ENCODE results near the gene KIAA0586. TPM values are rescaled to one million over a fixed set of nuclear protein-coding genes. Genes with fewer than 3 reads are reported as not detected.

Gene KIAA0586
- total and polyA plus RNA-seq, 10 of the 15 experiments (the other 5 are each of a cell fraction or from before 2014, with no cell fraction given): 7.1 to 27.6 (median 19.1) TPM

DNA sequence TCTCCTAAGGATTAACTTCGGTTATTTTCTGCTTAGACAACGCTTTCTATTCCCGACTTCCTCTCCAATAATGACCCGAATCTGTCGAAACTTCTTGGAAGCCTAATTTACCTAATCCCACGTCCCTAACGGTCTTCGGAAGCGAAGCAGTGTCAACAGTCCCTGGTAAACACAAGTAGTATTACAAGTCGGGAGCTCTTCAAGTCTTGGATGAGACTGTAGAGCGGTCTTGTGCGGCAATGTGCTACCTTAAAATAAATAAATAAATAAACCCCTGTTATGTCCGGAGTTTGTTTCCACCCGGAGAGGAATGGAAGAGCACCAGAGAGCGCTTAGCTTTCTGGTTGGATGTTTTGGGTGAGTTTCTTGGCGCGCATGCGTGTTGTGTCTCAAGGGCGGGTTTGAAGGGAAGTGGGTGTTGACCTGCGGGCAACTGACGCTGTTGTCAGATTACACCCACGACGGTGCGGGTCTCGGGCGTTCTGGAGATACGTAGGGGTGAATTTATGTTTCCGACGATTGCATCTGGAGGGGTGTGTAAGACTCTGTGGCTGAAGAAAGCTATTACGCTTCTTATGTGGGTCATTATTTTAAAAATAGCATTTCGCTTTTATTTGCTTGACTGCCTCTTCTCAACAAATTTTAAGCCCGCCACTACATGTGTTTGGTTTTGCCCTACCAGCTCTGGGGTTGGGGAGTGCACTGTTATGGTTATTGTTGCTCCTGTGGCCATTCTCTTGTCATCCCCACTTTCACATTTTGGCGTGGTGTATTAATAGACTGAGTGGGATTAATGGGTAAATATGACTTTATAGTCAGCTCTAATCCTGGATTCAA, at the start of gene KIAA0586, which contains the start of gene TIMM9 (continued):
- TF ChIP-seq POU2F2 (IDR thresholded peaks at IDR 0.05; ENCODE audit: borderline replicate concordance, low read depth, low read length) (no peak), ZBTB33 (IDR thresholded peaks at IDR 0.05) (no peak), ASH2L (IDR thresholded peaks at IDR 0.05; ENCODE audit: borderline replicate concordance, low read depth) (peak; percentile 53; the same call in 1 of the 2 replicates), BHLHE40 (IDR thresholded peaks at IDR 0.05; ENCODE audit: borderline replicate concordance in 1 of 2, low read depth in 2 of 2, low read length in 1 of 2) (peak; percentile 83 to 86), HDAC2 (IDR thresholded peaks at IDR 0.05) (no peak; the same call in 1 of the 2 replicates), ZNF207 (IDR thresholded peaks at IDR 0.05; ENCODE audit: borderline replicate concordance) (peak; percentile 98), STAT3 (IDR thresholded peaks at IDR 0.05; ENCODE audit: low read depth, low read length) (no peak), ZNF274 (IDR thresholded peaks at IDR 0.05; ENCODE audit: insufficient read depth, insufficient read length) (no peak), ZNF217 (IDR thresholded peaks at IDR 0.05) (peak; percentile 90), SIX5 (IDR thresholded peaks at IDR 0.05; ENCODE audit: low read depth, low read length, severe bottlenecking) (peak; percentile 49), WRNIP1 (IDR thresholded peaks at IDR 0.05; ENCODE audit: borderline replicate concordance, low read depth, low read length) (no peak), DPF2 (IDR thresholded peaks at IDR 0.05) (no peak), E4F1 (IDR thresholded peaks at IDR 0.05; ENCODE audit: borderline replicate concordance, partially characterized antibody) (peak; percentile 68), GABPA (IDR thresholded peaks at IDR 0.05; ENCODE audit: low read depth) (peak; percentile 90)
- TF ChIP-seq, protein P1, sequence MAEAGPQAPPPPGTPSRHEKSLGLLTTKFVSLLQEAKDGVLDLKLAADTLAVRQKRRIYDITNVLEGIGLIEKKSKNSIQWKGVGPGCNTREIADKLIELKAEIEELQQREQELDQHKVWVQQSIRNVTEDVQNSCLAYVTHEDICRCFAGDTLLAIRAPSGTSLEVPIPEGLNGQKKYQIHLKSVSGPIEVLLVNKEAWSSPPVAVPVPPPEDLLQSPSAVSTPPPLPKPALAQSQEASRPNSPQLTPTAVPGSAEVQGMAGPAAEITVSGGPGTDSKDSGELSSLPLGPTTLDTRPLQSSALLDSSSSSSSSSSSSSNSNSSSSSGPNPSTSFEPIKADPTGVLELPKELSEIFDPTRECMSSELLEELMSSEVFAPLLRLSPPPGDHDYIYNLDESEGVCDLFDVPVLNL (IDR thresholded peaks at IDR 0.05; ENCODE audit: low read depth, low read length): no peak
- TF ChIP-seq, protein P2, sequence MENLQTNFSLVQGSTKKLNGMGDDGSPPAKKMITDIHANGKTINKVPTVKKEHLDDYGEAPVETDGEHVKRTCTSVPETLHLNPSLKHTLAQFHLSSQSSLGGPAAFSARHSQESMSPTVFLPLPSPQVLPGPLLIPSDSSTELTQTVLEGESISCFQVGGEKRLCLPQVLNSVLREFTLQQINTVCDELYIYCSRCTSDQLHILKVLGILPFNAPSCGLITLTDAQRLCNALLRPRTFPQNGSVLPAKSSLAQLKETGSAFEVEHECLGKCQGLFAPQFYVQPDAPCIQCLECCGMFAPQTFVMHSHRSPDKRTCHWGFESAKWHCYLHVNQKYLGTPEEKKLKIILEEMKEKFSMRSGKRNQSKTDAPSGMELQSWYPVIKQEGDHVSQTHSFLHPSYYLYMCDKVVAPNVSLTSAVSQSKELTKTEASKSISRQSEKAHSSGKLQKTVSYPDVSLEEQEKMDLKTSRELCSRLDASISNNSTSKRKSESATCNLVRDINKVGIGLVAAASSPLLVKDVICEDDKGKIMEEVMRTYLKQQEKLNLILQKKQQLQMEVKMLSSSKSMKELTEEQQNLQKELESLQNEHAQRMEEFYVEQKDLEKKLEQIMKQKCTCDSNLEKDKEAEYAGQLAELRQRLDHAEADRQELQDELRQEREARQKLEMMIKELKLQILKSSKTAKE (IDR thresholded peaks at IDR 0.05; ENCODE audit: low read depth, poor library complexity, severe bottlenecking): peak; percentile 95
- TF ChIP-seq, protein P3, sequence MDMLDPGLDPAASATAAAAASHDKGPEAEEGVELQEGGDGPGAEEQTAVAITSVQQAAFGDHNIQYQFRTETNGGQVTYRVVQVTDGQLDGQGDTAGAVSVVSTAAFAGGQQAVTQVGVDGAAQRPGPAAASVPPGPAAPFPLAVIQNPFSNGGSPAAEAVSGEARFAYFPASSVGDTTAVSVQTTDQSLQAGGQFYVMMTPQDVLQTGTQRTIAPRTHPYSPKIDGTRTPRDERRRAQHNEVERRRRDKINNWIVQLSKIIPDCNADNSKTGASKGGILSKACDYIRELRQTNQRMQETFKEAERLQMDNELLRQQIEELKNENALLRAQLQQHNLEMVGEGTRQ (IDR thresholded peaks at IDR 0.05; ENCODE audit: borderline replicate concordance, low read depth, low read length): no peak

Measured in GM12878 (cell line).